ENCODE results near the gene BCAS3.

BCAS3 gene

DNA sequence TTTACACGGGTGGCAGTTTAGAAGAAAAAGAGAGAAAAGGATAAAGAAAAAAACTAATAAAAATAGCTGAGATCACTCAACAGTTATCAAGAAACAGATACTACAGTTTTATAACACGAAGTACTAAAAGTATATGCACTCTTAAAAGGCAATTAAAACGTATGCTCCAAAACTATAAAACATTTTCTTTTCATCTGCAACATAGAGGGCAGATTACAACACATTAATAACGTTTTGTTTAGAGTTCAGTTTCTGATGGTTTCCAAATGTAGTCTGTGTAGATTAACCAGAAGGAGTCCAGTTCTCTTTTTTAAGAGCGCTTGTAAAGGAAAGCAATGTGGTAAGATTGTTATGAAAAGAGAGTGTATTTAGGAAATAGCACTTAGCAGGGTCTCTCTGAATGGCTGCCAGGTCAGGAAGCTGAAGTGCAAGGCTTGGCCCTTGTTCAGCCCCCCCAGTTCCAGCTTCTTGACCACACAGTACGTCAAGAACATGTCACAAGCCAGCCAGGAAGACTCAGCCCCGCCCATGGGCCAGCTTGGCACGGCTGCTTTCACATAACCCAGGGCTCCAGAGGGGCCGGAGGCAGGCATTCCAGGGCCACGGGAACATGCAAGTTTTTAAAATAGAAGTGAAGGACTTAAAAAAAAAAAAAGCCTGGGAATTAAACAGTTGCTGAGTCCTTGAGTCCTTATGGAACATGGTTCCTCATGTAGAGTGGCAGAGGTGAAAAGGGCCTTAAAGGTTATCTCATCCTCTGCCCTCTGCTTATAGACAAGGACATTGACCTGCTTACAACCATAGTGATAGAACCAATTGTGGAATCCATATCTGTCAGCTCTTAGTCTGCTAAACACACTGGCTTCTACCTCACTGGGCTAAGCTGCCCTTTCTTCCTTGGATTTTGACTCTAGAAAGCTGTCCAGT, 574.6 kb downstream of the BCAS3 start:
- no peak for DNase-seq

DNA sequence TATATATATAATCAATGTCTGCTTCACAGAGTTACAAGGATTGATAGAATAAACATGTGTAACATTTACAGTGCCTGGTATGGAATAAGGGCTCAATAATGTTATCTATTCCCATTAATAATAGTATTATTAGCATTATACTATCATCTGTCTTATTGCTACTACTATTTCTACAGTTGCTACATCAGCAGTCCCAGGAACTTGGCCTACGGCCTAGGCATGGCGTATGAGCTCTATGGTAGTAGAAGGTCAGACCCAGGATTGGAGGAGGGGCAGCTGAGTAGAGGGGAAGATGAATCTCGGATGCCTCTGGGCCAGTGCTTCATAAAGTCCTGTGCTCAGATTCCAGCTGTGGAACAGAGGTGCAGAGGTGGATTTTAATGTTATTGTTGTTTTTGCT, 575.7 kb downstream of the BCAS3 start:
- DNase-seq = no peak
- TF ChIP-seq GATA1 (IDR thresholded peaks at IDR 0.05; ENCODE audit: low read depth, low read length) = no peak
- TF ChIP-seq POLR2A (IDR thresholded peaks at IDR 0.05; ENCODE audit: low read length) = no peak

More for the DNA sequence above, 574.6 kb downstream of the BCAS3 start:
- TF ChIP-seq POLR2A (IDR thresholded peaks at IDR 0.05; ENCODE audit: low read length) (no peak), GATA1 (IDR thresholded peaks at IDR 0.05; ENCODE audit: low read depth, low read length) (no peak)

DNA sequence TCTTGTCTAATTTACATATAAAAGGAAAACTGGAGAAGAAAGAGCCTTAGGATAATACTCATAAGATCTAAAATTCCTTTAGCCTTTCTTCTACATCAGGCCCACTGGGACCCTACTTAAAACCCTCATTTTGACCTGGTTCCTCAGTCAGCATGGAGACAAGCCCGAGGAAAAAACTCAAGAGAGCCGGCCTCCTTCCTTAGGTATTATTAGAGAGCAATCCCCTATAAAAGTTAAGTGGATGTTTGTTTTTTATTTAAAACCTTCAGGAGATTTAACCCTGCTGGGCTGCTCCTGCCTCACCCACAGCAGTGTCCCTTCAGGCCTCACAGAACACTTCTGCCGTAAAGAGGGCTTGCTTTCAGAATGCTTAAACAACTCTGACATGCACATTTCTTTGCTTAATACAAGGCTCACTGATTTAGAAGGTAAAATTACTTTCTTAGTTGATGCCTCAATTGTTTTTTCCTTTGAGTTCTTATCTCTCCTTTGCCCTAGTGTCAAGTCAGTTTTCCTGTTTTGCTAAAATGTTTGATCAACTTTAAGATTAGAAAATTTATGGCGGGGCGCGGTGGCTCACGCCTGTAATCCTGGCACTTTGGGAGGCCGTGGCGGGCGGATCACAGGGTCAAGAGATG, 576.4 kb downstream of the BCAS3 start:
- DNase-seq = no peak
- TF ChIP-seq GATA1 (IDR thresholded peaks at IDR 0.05; ENCODE audit: low read depth, low read length) (no peak), POLR2A (IDR thresholded peaks at IDR 0.05; ENCODE audit: low read length) (no peak)

DNA sequence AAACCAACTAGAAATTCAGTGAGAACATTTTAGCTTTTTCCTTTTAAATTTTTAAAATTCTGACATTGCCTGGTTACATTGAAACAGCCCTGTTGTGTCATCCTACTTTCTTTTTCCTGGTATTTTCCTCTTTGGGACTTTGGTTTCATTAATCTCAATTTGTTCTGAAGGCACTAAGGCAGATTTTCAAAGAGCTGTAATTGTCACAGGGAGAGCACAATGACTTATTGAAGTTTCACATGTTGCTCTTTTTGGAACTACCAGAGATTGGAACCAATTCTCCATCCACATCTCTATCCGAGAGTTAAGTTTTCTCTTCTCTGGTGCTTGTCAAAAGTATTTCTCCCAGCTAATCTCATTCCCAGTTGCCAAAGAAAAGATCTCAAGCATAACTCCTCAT, 577.3 kb downstream of the BCAS3 start:
- TF ChIP-seq GATA1 (IDR thresholded peaks at IDR 0.05; ENCODE audit: low read depth, low read length) (no peak), POLR2A (IDR thresholded peaks at IDR 0.05; ENCODE audit: low read length) (no peak)
- DNase-seq = no peak

DNA sequence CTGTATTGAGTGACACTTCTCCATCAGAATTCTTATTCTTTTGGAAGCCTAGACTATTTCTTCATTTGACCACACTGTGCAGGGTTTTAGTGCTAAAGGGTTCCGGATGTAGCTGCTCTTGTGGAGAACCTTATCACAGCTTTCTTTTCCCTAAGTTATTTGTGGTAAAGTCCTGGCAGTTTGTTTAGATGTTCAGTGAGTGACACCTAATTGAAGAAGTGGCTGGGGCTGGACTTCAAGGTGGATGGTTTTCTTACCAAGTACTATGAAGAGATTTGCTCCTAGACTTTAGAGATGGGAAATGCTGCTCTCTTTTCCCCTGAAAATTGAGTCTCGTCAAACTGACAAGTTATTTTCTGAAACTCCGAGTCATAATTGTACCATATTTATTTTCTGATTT, 578.0 kb downstream of the BCAS3 start:
- DNase-seq = no peak
- no peak for TF ChIP-seq POLR2A (IDR thresholded peaks at IDR 0.05; ENCODE audit: low read length)

DNA sequence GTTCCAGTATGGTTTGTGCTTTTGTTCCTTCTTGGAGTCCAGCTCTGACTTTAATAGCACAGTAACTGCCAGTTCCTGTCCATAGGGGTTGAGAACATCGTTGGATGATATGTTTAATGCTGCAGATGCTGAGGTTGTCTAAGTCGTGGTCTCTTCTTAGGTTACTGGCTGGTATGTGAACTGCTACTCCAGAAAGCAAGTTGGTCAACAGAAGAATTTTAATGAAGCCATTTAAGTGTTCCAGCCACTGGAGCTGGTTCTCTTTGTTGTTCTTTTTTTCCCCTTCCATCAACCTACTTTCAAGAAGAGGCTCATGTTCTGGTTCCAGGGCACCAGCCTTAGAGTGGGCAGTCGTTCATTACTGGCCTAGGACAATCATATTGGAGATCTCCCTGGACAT, 581.7 kb downstream of the BCAS3 start:
- DNase-seq = no peak
- no peak for TF ChIP-seq POLR2A (IDR thresholded peaks at IDR 0.05; ENCODE audit: low read length)
- no peak for TF ChIP-seq GATA1 (IDR thresholded peaks at IDR 0.05; ENCODE audit: low read depth, low read length)

DNA sequence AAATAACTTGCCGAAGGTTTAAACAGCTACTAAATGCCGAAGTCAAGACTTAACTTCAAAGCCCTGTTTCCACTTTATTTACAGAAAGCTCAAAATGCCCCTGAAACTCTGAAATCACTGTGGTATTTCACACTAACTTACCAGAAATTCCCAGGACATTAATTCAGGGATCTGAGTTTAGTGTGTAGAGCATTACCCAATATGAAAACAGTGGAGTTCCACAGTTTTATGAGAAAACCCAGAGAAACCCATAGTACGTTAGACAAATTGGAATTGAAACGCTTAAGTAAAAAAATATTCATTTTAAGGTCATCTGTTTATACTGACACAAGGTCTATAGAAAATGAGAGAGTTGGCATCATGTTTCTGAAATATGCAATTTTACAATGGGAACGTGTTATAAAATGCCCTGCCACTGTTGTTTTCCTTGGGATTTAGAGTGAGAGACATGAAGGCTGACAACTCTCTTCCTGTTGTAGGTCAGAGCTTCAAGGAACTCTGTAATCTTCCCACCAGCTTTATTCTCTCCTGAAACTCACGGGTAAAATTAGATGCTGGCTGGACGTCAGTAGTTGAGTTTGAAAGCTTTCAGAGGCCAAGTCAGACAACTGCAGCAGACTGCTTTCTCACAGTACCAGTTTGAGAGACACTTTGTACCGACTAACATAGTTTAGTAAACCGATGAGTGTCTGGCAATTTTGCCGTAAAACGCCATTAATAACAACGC, 582.6 kb downstream of the BCAS3 start:
- TF ChIP-seq GATA1 (IDR thresholded peaks at IDR 0.05; ENCODE audit: low read depth, low read length) (no peak), POLR2A (IDR thresholded peaks at IDR 0.05; ENCODE audit: low read length) (no peak)
- DNase-seq = no peak

DNA sequence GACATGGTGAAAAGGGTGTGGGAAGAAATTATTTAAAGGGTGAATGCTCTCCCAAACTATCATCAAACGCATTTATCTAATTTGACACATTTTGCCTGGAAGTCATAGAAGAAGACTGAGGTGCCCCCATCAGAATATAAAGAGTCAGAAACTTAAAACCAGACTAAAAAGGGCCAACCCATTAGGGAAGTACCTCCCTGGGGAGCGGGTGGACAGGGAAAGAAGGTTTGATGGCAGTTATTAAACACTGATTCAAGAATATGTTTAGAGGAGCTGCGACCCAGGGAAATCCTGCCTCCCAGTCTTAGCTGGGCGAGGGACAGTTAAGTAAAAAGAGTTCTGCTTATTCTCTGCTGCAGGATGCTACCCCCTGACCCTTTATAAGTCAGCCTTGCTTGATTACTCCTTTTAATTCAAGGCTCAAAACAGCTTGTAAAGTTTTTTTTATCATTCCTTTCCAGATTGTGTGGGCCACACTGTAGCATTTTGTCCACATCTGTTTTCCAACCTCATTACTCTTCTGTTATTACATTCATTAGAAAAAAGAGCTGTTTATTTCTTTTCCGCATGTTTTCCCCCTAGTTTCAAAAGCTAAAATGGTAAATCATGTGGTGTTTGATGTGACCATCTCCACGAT, 583.5 kb downstream of the BCAS3 start:
- DNase-seq = no peak
- TF ChIP-seq POLR2A (IDR thresholded peaks at IDR 0.05; ENCODE audit: low read length) = no peak

DNA sequence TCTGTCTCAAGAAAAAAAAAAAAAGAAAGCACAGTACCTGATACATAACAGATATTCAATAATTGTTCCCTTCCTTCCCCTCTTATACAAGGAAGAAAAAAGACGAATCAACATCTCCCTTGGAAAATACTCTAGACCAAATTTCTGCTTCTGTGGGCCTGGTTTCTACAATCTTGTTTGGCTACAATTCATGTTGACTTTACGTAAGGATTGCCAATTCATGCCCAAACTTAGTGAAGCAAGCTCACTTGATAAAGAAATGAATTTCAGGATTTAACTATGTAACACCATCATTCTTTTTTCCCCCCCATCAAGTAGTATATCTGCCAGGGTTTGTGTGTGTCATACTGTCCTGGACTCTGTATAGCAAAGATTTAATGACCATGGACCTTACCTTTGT, 587.7 kb downstream of the BCAS3 start:
- DNase-seq = no peak

DNA sequence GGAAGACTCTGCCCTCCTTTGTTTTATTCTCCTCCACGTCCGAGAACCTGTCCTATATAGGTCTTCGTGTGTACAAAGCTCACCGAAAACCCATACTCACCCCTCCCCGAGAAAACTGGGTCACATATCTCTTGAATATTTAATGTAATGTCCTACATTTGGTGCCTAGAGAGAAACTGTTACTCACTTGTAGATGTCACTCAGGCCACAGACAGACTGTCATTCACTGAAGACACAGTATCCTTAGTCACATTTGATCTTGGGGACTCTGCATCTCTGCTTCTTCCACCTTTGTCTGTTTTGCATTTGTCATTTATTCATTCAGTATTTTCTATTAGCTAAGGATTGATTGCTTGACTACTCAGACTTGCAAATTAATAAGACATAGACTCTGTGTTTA, 590.2 kb downstream of the BCAS3 start:
- DNase-seq = no peak
- no peak for TF ChIP-seq GATA1 (IDR thresholded peaks at IDR 0.05; ENCODE audit: low read depth, low read length)
- no peak for TF ChIP-seq POLR2A (IDR thresholded peaks at IDR 0.05; ENCODE audit: low read length)

More for the DNA sequence above, 587.7 kb downstream of the BCAS3 start:
- TF ChIP-seq POLR2A (IDR thresholded peaks at IDR 0.05; ENCODE audit: low read length) (no peak), GATA1 (IDR thresholded peaks at IDR 0.05; ENCODE audit: low read depth, low read length) (no peak)

DNA sequence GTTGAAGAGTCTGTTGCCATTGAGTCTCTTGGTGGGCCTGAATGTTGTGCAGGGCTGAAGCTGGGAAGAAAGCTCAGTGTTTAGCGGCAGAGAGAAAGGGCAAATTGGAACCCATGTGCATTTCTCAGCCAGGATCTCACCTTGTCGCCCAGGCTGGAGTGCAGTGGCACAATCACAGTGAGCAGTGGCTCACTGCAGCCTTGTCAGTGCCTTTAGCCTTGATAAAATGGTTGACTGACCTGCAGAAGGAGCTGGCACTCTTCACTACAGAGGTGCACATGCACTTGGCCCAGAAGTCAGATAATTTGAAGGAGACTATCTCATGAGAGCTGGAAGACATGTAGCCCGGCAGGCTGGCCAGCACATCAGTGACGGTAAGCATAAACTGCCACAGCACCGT, 597.7 kb downstream of the BCAS3 start:
- DNase-seq = no peak
- TF ChIP-seq POLR2A (IDR thresholded peaks at IDR 0.05; ENCODE audit: low read length) (no peak), GATA1 (IDR thresholded peaks at IDR 0.05; ENCODE audit: low read depth, low read length) (no peak)

DNA sequence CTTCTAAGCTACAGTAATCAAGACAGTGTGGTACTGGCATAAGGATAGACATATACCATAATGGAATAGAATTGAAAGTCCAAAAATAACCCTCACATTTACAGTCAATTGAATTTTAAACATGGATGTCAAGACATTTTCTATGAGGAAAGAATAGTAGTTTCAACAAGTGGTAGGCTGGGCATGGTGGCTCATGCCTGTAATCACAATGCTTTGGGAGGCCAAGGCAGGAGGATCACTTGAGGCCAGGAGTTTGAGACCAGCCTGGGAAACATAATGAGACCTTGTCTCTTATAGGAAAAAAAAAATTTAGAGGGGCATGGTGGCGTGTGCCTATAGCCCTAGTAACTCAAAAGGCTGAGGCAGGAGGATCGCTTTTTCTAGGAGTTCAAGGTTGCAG, 599.2 kb downstream of the BCAS3 start:
- TF ChIP-seq GATA1 (IDR thresholded peaks at IDR 0.05; ENCODE audit: low read depth, low read length) (no peak), POLR2A (IDR thresholded peaks at IDR 0.05; ENCODE audit: low read length) (no peak)
- no peak for DNase-seq

DNA sequence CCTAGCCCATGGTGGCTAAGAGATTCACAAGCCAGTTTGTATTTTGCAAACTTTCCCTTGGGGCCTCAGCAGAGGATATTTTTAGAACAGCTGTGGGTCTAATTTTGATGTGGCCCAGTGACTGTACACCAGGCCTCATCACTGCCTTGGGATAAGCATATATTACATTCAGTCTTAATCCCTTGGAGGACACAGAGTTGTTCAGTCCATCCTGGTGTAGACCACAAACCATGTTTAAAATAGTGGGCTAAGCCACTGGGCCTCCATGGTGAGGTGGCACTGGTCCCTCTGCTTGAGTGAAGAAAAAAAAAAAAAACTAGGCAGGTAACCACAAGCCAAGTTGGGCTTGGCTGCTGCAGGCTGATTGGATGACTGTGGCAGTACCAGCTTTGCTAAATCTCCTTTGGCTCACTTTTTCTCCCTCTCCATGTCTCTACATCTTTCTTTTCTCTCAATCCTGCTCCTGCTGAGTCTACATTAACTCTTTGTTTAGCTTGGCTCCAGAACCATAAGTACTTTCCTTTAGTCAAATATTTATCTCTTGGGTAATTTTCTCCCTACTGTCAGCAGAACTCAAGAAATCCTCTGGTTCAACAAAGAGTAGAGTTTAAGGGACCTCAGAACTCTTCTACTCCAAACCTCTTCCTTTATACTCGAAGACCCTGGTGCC, 602.0 kb downstream of the BCAS3 start:
- TF ChIP-seq GATA1 (IDR thresholded peaks at IDR 0.05; ENCODE audit: low read depth, low read length) (no peak), POLR2A (IDR thresholded peaks at IDR 0.05; ENCODE audit: low read length) (no peak)
- DNase-seq = no peak

All from erythroblast (primary cell).